Stimulated activated CD8-positive, alpha-beta memory T cell treated with anti-CD3 and anti-CD28 coated beads, Interleukin-15, amount 100 ng/mL, for 24 hours (primary cell): ENCODE measurements around the gene BRWD1.

ENCODE experiments used
- DNase-seq: peaks from one replicate; pipeline ENCODE4 v3.0.0-alpha.2; 2020; ENCODE audit warnings: low read depth

Gene BRWD1

GRCh38 chr21:39313571-39314142, at the start of gene BRWD1:
Gene BRWD1 (minus strand): TSS chr21:39313632. CDS start chr21:39313491, 141 bp downstream.
- DNase-seq: peak; percentile 62

GRCh38 chr21:39362733-39363132, 49.3 kb upstream of the BRWD1 start:
- DNase-seq: no peak

DNA sequence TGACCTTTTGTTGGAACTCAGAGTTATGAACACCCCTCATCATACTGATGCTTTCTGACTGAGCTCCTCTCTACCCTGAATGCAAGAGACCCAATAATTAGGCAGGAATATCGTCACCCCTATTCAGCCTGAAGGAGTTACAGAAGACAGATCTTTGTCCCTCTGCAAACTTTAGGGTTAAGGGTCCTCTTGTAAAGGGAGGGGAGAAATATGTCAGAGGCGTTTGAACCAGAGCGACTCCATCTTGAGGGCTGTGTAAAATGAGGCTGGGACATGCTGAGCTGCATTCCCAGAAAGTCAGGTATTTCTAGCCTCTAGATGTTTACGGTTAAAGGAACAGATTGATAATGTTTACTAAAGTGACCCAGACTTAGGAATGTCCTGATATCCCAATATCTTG, 46.0 kb upstream of the BRWD1 start:
- DNase-seq: no peak

GRCh38 chr21:39353295-39353694, 39.9 kb upstream of the BRWD1 start:
- no peak for DNase-seq

DNA sequence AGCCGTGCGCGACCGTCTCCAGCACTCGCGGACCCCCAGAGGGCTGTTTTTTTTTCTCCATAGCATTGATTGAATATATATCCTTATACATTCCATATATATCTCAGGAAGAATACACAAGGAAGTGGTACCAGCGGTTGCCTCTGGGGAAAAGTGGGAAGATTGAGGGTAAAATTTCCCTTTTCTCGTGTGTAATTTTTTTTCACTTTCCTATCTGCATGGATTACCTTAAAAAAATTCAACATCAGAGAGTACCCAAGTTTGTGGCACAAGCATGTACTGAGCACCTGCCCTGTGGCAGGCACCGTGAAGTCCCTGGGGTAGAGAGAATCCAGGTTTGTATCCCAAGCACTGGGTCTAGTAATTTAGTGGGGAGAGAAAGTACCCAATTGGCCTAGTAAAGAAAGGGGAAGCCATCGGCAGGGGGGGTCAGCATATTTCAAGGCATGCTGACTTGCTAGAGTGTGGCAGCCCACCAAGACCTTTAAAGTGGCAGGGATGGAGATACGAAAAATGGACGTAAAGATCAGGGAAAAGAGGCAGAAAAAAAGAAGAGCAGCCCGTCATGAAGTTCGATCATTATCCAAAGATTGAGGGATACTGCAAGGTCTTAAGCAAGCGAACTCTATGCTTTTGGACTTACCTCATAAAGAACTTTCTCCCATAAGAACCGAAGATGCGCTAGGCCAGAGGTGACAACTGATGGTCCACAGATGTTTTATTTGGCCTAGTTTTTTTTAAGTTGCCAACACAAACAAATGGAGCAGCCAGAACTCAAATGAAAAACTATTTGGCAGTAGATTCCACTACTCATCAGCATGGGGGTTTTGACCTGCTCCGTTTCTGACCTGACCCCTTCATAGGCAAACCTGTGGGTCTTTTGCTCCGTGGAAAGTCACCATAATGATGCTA, 36.9 kb upstream of the BRWD1 start:
- DNase-seq: no peak

GRCh38 chr21:39349211-39350093, 36.0 kb upstream of the BRWD1 start:
- peak; percentile 92 for DNase-seq

DNA sequence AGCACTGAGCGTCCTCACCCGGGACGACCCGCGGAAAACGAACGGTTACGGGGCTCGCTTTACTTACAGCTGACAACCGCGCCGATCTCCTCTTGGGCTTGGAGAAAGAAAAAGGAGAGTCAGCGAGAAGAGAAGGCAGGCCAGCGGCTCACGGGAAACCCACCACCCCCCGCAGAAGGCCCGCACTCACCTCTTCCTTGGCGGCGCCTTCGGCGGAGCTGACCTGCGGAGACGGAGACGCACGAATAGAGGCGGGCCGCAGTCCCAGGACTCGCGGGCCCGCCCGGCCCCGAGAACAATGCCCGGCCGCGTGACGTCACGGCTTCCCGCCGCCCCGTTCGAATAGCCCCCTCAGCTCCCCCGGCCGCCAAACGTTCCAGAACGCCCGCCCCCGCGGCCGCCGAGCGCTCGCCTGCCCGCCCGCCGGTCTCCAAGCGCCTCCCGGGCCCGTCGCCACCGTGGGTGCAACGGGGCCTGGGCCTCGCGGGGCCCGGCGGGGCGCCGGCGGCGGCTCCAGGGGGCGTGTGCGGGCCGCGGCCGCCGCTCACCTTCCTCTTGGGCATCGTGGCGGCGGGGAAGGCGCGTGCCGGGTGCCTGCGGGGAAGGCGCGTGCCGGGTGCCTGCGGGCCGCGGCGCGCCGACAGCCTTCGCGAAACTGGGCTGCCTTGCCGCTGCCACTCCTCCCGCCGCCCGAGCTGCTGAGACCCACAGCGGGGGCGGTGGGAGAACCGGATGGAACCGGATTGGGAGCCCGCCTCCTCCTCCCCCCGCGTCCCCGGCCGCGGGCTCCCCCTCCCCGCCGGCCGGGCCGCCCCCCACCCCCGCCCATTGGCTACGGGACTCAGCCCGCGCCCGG, 35.2 kb upstream of the BRWD1 start, which contains the start of gene HMGN1:
HMGN1 (minus strand) TSS at position 734 of the 856 bp plus-strand sequence; CDS start at position 563, 171 bp downstream.
- peak; percentile 78 for DNase-seq

DNA sequence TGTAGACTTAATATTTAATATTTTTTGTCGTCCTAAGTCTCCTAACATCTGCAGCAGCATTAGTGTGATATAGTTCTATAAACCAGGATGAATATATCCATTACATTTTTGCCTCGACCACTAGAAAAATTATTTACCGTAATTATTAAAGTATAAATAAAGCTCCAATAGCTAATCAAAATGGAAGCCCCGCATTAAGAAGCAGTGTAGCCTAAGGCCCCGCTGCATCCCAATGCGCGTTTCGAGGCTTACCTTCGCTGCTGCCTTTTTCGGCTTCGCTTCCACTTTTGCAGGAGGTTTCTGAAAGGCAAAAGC, 34.6 kb upstream of the BRWD1 start:
- no peak for DNase-seq

- DNase-seq: no peak
These were observed 34.1 kb upstream of the BRWD1 start for GRCh38 chr21:39347537-39347936.

- no peak for DNase-seq
These were observed 33.4 kb upstream of the BRWD1 start for GRCh38 chr21:39346671-39347331.

GRCh38 chr21:39346206-39346605, 32.8 kb upstream of the BRWD1 start:
- no peak for DNase-seq

- no peak for DNase-seq
These were observed 32.0 kb upstream of the BRWD1 start for GRCh38 chr21:39345440-39345839.

DNA sequence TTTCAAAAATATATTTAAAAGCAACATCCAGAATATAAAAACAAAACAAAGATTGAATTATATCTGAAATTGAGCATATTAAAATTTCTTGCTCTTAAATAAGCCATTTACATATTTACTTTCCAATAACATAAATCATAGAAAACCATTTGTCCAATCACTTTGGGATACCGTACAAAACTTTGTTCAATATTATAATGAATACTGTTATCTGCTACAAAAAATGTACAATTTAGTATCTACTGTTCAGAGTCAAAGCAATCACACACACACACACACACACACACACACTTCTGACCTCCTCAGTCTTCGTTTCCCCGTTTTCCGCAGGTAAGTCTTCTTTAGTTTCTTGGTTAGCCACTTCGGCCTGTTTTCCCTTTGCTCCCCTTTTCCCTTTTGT, 31.4 kb upstream of the BRWD1 start:
- no peak for DNase-seq

DNA sequence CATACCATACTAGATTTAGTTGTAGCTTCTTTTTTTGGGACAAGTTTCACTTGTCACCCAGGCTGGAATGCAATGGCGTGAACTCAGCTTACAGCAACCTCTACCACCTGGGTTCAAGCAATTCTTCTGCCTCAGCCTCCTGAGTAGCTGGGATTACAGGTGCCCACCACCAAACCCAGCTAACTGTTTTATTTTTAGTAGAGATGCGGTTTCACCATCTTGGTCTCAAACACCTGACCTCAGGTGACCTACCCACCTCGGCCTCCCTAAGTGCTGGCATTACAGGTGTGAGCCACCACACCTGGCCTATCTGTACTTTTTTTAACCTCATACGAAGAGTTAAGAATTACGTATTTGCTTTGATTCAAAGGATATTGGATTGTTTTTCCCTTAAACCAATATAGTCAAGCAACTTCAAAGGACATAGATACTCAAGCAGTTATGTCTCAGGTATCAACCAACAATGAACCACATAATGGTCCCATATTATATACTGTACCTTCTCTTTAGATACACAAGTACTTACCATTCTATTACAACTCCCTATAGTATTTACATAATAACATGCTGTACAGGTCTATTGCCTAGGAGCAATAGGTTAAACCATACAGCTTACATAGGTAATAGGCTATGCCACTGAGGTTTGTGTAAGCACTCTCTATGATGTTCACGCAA, 28.0 kb upstream of the BRWD1 start:
- DNase-seq: no peak

GRCh38 chr21:39340687-39341086, 27.3 kb upstream of the BRWD1 start:
- no peak for DNase-seq

GRCh38 chr21:39339231-39339630, 25.8 kb upstream of the BRWD1 start:
- no peak for DNase-seq

- DNase-seq: no peak
These were observed 23.1 kb upstream of the BRWD1 start for GRCh38 chr21:39336457-39337008.

- DNase-seq: no peak
These were observed 21.2 kb upstream of the BRWD1 start for GRCh38 chr21:39334611-39335010.

DNA sequence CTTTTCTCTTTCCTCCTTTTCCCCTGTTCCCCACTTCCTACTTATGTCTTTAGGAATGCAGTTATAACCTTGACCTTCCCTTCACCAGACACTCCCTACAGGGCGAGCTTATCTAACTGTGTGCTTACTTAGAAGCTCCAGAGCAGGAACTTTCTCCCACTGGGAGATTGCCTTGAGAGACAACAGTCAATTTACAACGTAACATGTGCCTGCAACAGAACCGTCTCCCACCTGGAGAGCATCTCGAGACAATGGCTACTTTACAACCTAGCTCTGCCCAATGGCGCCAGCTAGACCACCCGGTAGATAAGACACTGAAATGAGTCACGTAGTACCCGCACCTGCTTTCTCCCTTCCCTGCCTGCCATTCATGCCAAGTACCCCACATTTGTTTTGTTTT, 18.7 kb upstream of the BRWD1 start:
- no peak for DNase-seq

DNA sequence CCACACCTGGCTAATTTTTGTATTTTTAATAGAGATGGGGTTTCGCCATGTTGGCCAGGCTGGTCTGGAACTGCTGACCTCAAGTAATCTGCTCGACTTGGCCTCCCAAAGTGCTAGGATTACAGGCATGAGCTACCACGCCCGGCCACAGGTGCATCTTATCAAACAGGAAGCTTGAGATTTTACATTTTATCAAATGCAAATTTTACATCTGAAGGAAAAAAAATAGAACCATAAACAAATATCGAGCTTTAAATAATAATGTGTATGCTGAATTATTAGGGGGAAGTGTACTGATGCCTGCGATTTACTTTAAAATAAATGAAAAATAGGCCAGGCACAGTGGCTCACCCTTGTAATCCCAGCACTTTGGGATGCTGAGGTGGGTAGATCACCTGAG, 16.6 kb upstream of the BRWD1 start:
- no peak for DNase-seq
